HCT116 (cell line): Measurements from ENCODE around the gene SPATC1L. TPM values are rescaled to one million over a fixed set of nuclear protein-coding genes. Genes with fewer than 3 reads are reported as not detected.

Experiments used
- ATAC-seq: fragments of 200-7000 bp; cut with Tn5 transposase; 2 replicates; pipeline ENCODE4 v1.9.1; 2020; ENCODE audit warnings: mild to moderate bottlenecking, moderate library complexity
- BruUV-seq: library from RNA; stranded (reverse); fragments of 400-500 nt; replicated peaks from 2 replicates; lab custom pipeline; 2021; lab: Mats Ljungman, UMichigan
- CTCF ChIA-PET: fragments of 300-600 bp; sonication (Branson Sonifier 250); formaldehyde crosslinking; loops from one replicate; lab custom pipeline; 2021; ENCODE audit warnings: antibody characterized with exemption; lab: Charles Lee
- POLR2A ChIA-PET: fragments of 300-600, 350-600 bp; sonication (Branson Sonifier 250); formaldehyde crosslinking; loops from one replicate; lab custom pipeline; 2021; ENCODE audit warnings: antibody characterized with exemption; lab: Charles Lee
- RAD21 ChIA-PET, 2 experiments: fragments of 300-600 bp; sonication (Branson Sonifier 250); formaldehyde crosslinking; loops; one replicate each; lab custom pipeline; 2023; ENCODE audit warnings: low total read pairs in 2 of 2; ENCODE audit not compliant: uncharacterized antibody in 2 of 2, unreplicated experiment in 2 of 2, low non-redundant PET in 1 of 2; lab: Charles Lee
- DNase-seq: peaks from one replicate; pipeline ENCODE4 v3.0.0-alpha.2; 2010; ENCODE audit warnings: low read depth, low spot score
- H2AFZ ChIP-seq: fragments of 200-600 bp; shearing (Covaris generic), sonication (generic); 2 replicates; pipeline ENCODE4 v1.6.1; 2017; ENCODE audit warnings: low read depth, mixed run types, mixed read lengths, antibody characterized with exemption, low read length; ENCODE audit not compliant: poor library complexity, severe bottlenecking
- H3K27ac ChIP-seq: 2 replicates; pipeline ENCODE4 v1.5.1; 2012; ENCODE audit warnings: low read depth, low read length
- H3K27me3 ChIP-seq: fragments of 200-600 bp; sonication (generic); 2 replicates; pipeline ENCODE4 v1.6.1; 2016; ENCODE audit warnings: mixed run types, low read length, mixed read lengths; ENCODE audit not compliant: insufficient read depth
- H3K36me3 ChIP-seq, 2 experiments: fragments of 200-500 bp in 1 of 2; fragments of 200-600 bp in 1 of 2; sonication (Bioruptor generic) in 1 of 2; sonication (generic) in 1 of 2; 2 replicates each; pipeline versions ENCODE4 v1.5.1 to v1.6.1; 2014 to 2016; ENCODE audit warnings: low read length in 2 of 2, inconsistent platforms in 1 of 2, mixed read lengths in 1 of 2, mixed run types in 1 of 2; ENCODE audit not compliant: insufficient read depth in 2 of 2, control insufficient read depth in 1 of 2
- H3K4me1 ChIP-seq, 2 experiments: fragments of 200-600 bp in 1 of 2; sonication (generic) in 1 of 2; 2 replicates each; pipeline versions ENCODE4 v1.5.1 to v1.6.1; 2012 to 2017; ENCODE audit warnings: low read length in 2 of 2, inconsistent platforms in 1 of 2, mild to moderate bottlenecking in 1 of 2, mixed read lengths in 1 of 2, mixed run types in 1 of 2, moderate library complexity in 1 of 2; ENCODE audit not compliant: insufficient read depth in 2 of 2, control insufficient read depth in 1 of 2
- H3K4me2 ChIP-seq: fragments of 200-600 bp; sonication (generic); 2 replicates; pipeline ENCODE4 v1.6.1; 2017; ENCODE audit warnings: mixed run types, low read length, mixed read lengths
- H3K4me3 ChIP-seq, 2 experiments: fragments of 200-600 bp in 1 of 2; sonication (generic) in 1 of 2; replicated peaks in 1 of 2; 2 replicates each; pipeline ENCODE4 v1.5.1; 2011 to 2016; ENCODE audit warnings: low read length in 2 of 2, control low read depth in 1 of 2, low read depth in 1 of 2, mild to moderate bottlenecking in 1 of 2, mixed read lengths in 1 of 2, mixed run types in 1 of 2
- H3K79me2 ChIP-seq: fragments of 200-600 bp; sonication (generic); 2 replicates; pipeline ENCODE4 v1.6.1; 2017; ENCODE audit warnings: mild to moderate bottlenecking, mixed run types, low read length, moderate library complexity, mixed read lengths; ENCODE audit not compliant: insufficient read depth
- H3K9ac ChIP-seq: fragments of 200-600 bp; sonication (generic); 2 replicates; pipeline ENCODE4 v1.6.1; 2016; ENCODE audit warnings: low read length, mixed read lengths
- H3K9me2 ChIP-seq: fragments of 200-600 bp; sonication (generic), shearing (Covaris generic); 2 replicates; pipeline ENCODE4 v1.6.1; 2017; ENCODE audit warnings: mixed run types, mild to moderate bottlenecking, moderate library complexity; ENCODE audit not compliant: insufficient read depth
- H3K9me3 ChIP-seq, 2 experiments: fragments of 200-500 bp in 1 of 2; fragments of 200-600 bp in 1 of 2; sonication (Bioruptor generic) in 1 of 2; sonication (generic) in 1 of 2; 2 replicates each; pipeline ENCODE4 v1.6.1; 2014 to 2017; ENCODE audit warnings: low read length in 2 of 2, mixed read lengths in 2 of 2, inconsistent platforms in 1 of 2, low read depth in 1 of 2, mild to moderate bottlenecking in 1 of 2, mixed run types in 1 of 2, moderate library complexity in 1 of 2; ENCODE audit not compliant: control insufficient read depth in 1 of 2, insufficient read depth in 1 of 2
- H4K20me1 ChIP-seq: fragments of 200-600 bp; sonication (generic), shearing (Covaris generic); 2 replicates; pipeline ENCODE4 v1.6.1; 2017; ENCODE audit warnings: mixed run types, mild to moderate bottlenecking, moderate library complexity; ENCODE audit not compliant: insufficient read depth
- CBX3 ChIP-seq: IDR thresholded peaks from 2 replicates; pipeline ENCODE4 v1.6.1; 2012; ENCODE audit warnings: low read depth
- CEBPB ChIP-seq: IDR thresholded peaks from 2 replicates; pipeline ENCODE4 v1.6.1; 2012; ENCODE audit warnings: low read depth
- EGR1 ChIP-seq: IDR thresholded peaks from 2 replicates; pipeline ENCODE4 v1.6.1; 2012; ENCODE audit warnings: low read depth
- ELF1 ChIP-seq: IDR thresholded peaks from 2 replicates; pipeline ENCODE4 v1.6.1; 2012; ENCODE audit warnings: low read depth, borderline replicate concordance
- EZH2phosphoT487 ChIP-seq: fragments of 200-600 bp; IDR thresholded peaks from 2 replicates; pipeline ENCODE4 v1.6.1; 2018; ENCODE audit warnings: antibody characterized with exemption, borderline replicate concordance
- FOSL1 ChIP-seq: IDR thresholded peaks from 2 replicates; pipeline ENCODE4 v1.6.1; 2012; ENCODE audit warnings: low read depth
- POLR2A ChIP-seq: IDR thresholded peaks from 2 replicates; pipeline ENCODE4 v1.7.0; 2011; ENCODE audit warnings: borderline replicate concordance; ENCODE audit not compliant: insufficient read depth, insufficient read length; ENCODE audit errors: extremely low read depth
- POLR2AphosphoS5 ChIP-seq: IDR thresholded peaks from 2 replicates; pipeline ENCODE4 v1.6.1; 2011; ENCODE audit warnings: mild to moderate bottlenecking, low read depth, low read length, moderate library complexity
- RAD21 ChIP-seq: IDR thresholded peaks from 2 replicates; pipeline ENCODE4 v1.6.1; 2012; ENCODE audit warnings: low read depth, mild to moderate bottlenecking
- SIN3A ChIP-seq: IDR thresholded peaks from 2 replicates; pipeline ENCODE4 v1.6.1; 2012; ENCODE audit warnings: low read depth
- SP1 ChIP-seq: IDR thresholded peaks from 2 replicates; pipeline ENCODE4 v1.6.1; 2012; ENCODE audit warnings: low read depth
- SRF ChIP-seq: IDR thresholded peaks from 2 replicates; pipeline ENCODE4 v1.6.1; 2012; ENCODE audit warnings: low read depth
- TCF7L2 ChIP-seq: IDR thresholded peaks from 2 replicates; pipeline ENCODE4 v1.7.0; 2011; ENCODE audit warnings: borderline replicate concordance, inconsistent platforms; ENCODE audit not compliant: insufficient read depth, insufficient read length; ENCODE audit errors: extremely low read depth
- YY1 ChIP-seq: IDR thresholded peaks from 2 replicates; pipeline ENCODE4 v1.6.1; 2011; ENCODE audit warnings: low read length, low read depth, moderate library complexity, mild to moderate bottlenecking; ENCODE audit not compliant: insufficient replicate concordance; ENCODE audit errors: extremely low read depth
- ZFX ChIP-seq: fragments of 450-650 bp; IDR thresholded peaks from 2 replicates; pipeline ENCODE4 v1.6.1; 2017
- ZNF274 ChIP-seq: fragments of 200-500 bp; sonication (Bioruptor generic); IDR thresholded peaks from 2 replicates; pipeline ENCODE4 v1.6.1; 2014; ENCODE audit warnings: mild to moderate bottlenecking, low read depth, low read length, inconsistent platforms
- intact Hi-C: fragments of 100-400 bp; cut with micrococcal nuclease; formaldehyde crosslinking; loops from 2 replicates; pipeline ENCODE4 v1.10.0; 2022
- total RNA-seq: library from RNA; stranded (reverse); gene quantifications from one replicate; pipeline ENCODE4 v1.2.1, GENCODE V29; 2021; ENCODE audit not compliant: unreplicated experiment
- TF ChIP-seq, protein P1 (sequence below): IDR thresholded peaks from 2 replicates; pipeline ENCODE4 v1.6.1; 2012
- TF ChIP-seq, protein P2 (sequence below), 3 experiments: fragments of 200-600 bp in 1 of 3; sonication (generic) in 1 of 3; IDR thresholded peaks in 2 of 3; conservative IDR thresholded peaks in 1 of 3; 2 replicates each; pipeline ENCODE4 v1.5.1; 2012 to 2017; ENCODE audit warnings: low read depth in 2 of 3, low read length in 2 of 3, antibody characterized with exemption in 1 of 3, borderline replicate concordance in 1 of 3, control low read depth in 1 of 3, mild to moderate bottlenecking in 1 of 3, mixed read lengths in 1 of 3, mixed run types in 1 of 3, moderate library complexity in 1 of 3; ENCODE audit not compliant: insufficient read depth in 1 of 3
- TF ChIP-seq, protein P3 (sequence below): IDR thresholded peaks from 2 replicates; pipeline ENCODE4 v1.6.1; 2012

SPATC1L gene
- total RNA-seq, 1 experiment from 2014 or later, result 1.3 TPM

DNA sequence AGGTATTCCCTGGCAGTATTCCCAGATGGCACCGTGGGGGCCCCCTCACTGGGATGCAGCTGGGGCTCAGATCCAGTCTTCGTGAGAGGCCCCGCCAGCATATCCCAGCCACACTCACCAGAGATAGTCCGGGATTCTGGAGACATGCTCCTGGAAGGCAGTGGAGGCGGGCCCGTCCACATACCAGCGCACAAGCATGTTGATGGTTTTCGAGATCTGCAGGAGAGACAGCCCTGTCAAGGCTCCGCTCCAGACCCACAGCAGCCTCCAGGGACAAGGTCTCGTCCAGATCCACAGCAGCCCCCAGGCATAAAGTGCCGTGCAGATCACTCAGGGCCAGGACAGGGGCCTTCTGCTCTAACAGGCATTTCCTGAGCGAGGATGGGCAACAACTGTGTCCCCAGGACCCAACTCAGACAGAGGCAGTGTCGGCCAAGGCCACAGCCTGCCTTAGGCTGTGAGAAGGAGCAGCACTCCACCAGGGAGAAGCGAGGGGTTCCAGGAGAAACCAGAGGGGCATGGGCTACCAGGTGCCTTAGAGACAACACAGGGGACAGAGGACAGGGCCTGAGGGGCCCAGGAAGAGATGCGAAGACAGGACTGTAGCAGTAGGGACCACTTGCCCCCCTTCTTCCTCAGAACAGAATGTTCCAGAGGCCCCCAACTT lies 29.5 kb upstream of the SPATC1L start:
- ChIA-PET POLR2A (no interaction called here), RAD21 (no interaction called here), CTCF (no interaction called here)
- intact Hi-C loops, result loop anchor here (5.0 kb wide), 2 partner anchors 66 to 241 kb away; no protein-coding TSS in a partner anchor
- TF ChIP-seq POLR2AphosphoS5, result no peak
- no peak for TF ChIP-seq CBX3
- TF ChIP-seq SIN3A, result no peak
- H3K27ac ChIP-seq, result no peak overlapping the region
- no peak for DNase-seq
- H3K27me3 ChIP-seq, result no peaks in the 10 kb centered on the region
- no peak overlapping the region for H3K4me3 ChIP-seq
- H4K20me1 ChIP-seq, result no peaks in the 10 kb centered on the region
- no peak for ATAC-seq
- no peaks in the 10 kb centered on the region for H3K9me2 ChIP-seq
- no TSS peak for BruUV-seq
- H3K4me1 ChIP-seq, result no peaks in the 10 kb centered on the region
- H2AFZ ChIP-seq, result no peak overlapping the region
- no peaks in the 10 kb centered on the region for H3K9me3 ChIP-seq
- no peak overlapping the region for H3K4me2 ChIP-seq
- H3K79me2 ChIP-seq, result no peaks in the 10 kb centered on the region
- no peaks in the 10 kb centered on the region for H3K36me3 ChIP-seq
- H3K9ac ChIP-seq, result no peak overlapping the region

DNA sequence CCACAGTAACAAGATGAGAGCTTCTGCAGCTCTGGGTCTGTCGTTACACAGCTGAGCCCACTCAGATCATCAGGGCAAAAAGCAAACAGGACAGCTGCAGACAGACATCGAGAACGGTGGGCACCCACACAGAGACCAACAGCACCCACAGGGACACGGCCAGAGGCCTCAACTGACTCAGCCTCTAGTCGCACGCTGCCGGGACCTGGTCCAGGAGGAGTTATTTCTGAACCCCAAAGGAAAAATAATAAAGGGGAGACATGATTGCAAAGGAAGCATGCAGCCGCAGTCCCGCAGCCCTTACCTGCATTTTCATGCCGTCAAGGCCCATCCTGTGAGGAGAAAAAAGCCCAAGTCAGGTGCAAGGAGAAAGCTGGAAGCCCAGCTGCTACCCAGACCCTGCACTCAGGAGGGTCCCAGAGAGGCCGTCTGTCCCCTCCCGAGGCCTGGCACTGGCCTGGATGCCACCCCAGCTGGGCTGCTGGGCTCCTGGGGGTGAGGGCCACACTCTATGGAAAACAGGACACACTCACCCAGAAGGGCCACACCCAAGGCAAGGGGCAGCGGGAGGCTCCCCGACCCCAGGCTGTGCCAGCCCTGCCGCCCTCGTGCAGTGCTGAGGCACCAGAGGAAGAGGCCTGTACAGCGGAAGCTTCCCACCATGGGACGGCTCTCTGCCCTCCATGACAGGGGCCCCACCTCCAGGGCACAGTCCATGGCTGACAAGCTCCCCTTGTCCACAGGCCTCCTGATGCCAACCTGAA lies 28.6 kb upstream of the SPATC1L start:
- intact Hi-C loops, result loop anchor here (5.0 kb wide), 2 partner anchors 66 to 241 kb away; no protein-coding TSS in a partner anchor
- Histone ChIP-seq H3K9me2 (no peaks in the 10 kb centered on the region), H3K79me2 (no peaks in the 10 kb centered on the region), H2AFZ (no peak overlapping the region), H3K27ac (no peak overlapping the region), H3K9me3 (no peaks in the 10 kb centered on the region), H3K4me3 (no peak overlapping the region), H3K36me3 (no peaks in the 10 kb centered on the region), H3K9ac (no peak overlapping the region), H3K4me1 (no peaks in the 10 kb centered on the region), H3K27me3 (no peaks in the 10 kb centered on the region), H3K4me2 (no peak overlapping the region), H4K20me1 (no peaks in the 10 kb centered on the region)
- ChIA-PET RAD21 (no interaction called here), CTCF (no interaction called here), POLR2A (no interaction called here)
- no TSS peak for BruUV-seq
- ATAC-seq (no peak), DNase-seq (no peak)
- TF ChIP-seq CBX3, result no peak
- TF ChIP-seq SIN3A, result no peak
- no peak for TF ChIP-seq EGR1
- TF ChIP-seq, protein P1, sequence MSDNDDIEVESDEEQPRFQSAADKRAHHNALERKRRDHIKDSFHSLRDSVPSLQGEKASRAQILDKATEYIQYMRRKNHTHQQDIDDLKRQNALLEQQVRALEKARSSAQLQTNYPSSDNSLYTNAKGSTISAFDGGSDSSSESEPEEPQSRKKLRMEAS, result no peak
- no peak for TF ChIP-seq RAD21
- TF ChIP-seq POLR2AphosphoS5, result no peak
- TF ChIP-seq, protein P2, sequence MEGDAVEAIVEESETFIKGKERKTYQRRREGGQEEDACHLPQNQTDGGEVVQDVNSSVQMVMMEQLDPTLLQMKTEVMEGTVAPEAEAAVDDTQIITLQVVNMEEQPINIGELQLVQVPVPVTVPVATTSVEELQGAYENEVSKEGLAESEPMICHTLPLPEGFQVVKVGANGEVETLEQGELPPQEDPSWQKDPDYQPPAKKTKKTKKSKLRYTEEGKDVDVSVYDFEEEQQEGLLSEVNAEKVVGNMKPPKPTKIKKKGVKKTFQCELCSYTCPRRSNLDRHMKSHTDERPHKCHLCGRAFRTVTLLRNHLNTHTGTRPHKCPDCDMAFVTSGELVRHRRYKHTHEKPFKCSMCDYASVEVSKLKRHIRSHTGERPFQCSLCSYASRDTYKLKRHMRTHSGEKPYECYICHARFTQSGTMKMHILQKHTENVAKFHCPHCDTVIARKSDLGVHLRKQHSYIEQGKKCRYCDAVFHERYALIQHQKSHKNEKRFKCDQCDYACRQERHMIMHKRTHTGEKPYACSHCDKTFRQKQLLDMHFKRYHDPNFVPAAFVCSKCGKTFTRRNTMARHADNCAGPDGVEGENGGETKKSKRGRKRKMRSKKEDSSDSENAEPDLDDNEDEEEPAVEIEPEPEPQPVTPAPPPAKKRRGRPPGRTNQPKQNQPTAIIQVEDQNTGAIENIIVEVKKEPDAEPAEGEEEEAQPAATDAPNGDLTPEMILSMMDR (IDR thresholded peaks at IDR 0.05 in 2 of 3, conservative IDR thresholded peaks at IDR 0.05 in 1 of 3; ENCODE audit: borderline replicate concordance in 1 of 3, insufficient read depth in 1 of 3, low read depth in 2 of 3, low read length in 2 of 3), result no peak
- no peak for TF ChIP-seq SP1
- TF ChIP-seq, protein P3, sequence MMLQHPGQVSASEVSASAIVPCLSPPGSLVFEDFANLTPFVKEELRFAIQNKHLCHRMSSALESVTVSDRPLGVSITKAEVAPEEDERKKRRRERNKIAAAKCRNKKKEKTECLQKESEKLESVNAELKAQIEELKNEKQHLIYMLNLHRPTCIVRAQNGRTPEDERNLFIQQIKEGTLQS, result no peak
- TF ChIP-seq CEBPB, result no peak
- TF ChIP-seq POLR2A, result no peak
- no peak for TF ChIP-seq SRF
- no peak for TF ChIP-seq TCF7L2
- TF ChIP-seq ZFX, result no peak
- TF ChIP-seq ELF1, result no peak
- no peak for TF ChIP-seq YY1
- TF ChIP-seq FOSL1, result no peak
- no peak for TF ChIP-seq ZNF274
- TF ChIP-seq EZH2phosphoT487, result no peak
